Hematopoietic multipotent progenitor cell treated with erythropoietin and hydrocortisone succinate and interleukin-3 and kit ligand, for 17 days (in vitro differentiated cells): Measurements from ENCODE around the gene EPAS1.

Source experiments
- DNase-seq: peaks from one replicate; pipeline ENCODE4 v3.0.0-alpha.2; 2015; ENCODE audit warnings: low spot score

The EPAS1 gene

GRCh38 chr2:46410273-46411244 lies 113.4 kb downstream of the EPAS1 start:
- no peak for DNase-seq

- DNase-seq: no peak
Measured at GRCh38 chr2:46411245-46411641, 114.0 kb downstream of the EPAS1 start.

GRCh38 chr2:46411985-46412384 lies 114.8 kb downstream of the EPAS1 start:
- no peak for DNase-seq

DNA sequence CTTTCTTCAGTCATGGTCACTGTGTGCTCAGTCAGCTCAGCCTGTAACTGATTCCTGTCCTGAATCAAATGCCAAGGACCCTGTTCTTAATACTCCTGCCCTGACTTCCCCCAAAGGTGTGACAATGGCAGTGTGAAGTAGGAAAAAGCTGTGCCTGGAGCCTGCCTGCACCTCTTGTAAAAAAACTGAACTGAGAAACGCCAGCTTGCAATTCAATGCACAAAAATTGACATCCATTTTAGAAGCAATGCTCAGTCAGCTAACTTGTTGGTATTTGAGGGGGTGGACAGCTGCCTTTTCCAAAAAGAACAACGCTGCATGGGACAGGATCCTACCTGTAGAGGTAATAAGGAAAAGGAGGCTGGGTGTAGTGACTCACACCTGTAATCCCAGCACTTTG lies 115.9 kb downstream of the EPAS1 start:
- DNase-seq: no peak

DNA sequence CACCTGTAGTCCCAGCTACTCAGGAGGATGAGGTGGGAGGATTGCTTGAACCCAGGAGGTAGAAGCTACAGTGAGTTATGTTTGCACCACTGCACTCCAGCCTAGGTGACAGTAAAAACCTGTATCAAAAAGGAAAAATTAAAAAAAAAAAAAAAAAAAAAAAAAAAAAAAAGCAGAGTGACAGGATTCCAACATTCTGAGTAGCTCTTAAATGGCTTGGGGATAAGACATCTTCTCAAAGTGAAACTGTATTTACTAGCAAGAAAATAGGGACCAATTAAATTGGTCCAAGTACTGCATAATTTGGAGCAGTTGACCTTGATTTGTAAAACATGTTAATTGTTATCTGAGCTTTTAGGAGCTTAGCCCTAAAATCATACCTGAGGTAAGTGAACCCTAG lies 116.4 kb downstream of the EPAS1 start:
- no peak for DNase-seq

- no peak for DNase-seq
Measured at GRCh38 chr2:46414701-46415100, 117.5 kb downstream of the EPAS1 start.

DNA sequence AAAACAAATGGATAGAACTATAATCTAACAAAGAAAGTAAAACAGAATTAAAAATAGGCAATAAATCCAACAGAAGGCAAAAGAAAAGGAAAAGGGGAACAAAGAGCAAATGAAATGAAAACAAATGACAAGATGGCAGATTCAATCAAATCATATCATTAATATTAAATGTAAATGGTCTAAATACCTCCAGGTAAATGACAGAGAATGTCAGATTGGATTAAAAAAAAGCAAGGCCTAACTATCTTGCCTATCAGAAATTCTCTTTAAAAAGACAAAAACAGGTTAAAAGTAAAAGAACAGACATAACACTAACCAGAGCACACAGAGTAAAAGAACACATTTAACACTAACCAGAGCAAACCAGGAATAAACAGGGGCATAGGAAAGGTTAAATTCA lies 119.1 kb downstream of the EPAS1 start:
- no peak for DNase-seq

GRCh38 chr2:46416739-46417403 lies 119.7 kb downstream of the EPAS1 start:
- DNase-seq: no peak

DNA sequence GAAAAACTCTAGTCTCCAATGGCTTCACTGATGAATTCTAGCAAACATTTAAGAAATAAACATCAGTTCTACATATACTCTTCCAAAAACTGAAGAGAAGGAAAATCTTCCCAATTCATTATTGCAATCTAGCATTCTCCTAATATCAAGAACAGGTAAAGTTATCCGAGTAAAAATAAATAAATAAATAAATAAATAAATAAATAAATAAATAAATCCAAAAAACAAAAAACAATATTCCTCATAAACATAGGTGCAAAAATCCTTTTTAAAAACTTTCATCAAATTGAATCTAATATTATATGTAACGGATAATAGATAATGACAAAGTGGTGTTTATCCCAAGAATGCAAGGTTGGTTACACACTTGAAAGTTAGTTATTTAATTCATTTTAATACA lies 123.7 kb downstream of the EPAS1 start:
- no peak for DNase-seq

DNA sequence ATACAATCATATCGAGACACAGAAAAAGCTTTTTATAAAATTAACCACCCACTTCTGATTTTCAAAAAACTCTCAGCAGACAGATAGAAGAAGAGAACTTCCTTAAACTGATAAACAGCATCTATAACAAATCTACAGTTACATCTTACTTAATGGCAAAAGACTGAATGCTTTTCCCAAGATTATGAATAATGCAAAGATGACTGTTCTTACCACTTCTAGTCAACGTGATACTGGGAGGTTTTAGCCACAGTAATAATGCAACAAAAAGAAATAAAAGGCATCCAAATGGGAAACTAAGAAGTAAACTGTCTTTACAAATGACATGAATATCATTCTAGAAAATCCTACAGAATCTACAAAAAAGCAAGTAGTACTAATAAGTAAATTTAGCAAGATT lies 124.2 kb downstream of the EPAS1 start:
- no peak for DNase-seq

DNA sequence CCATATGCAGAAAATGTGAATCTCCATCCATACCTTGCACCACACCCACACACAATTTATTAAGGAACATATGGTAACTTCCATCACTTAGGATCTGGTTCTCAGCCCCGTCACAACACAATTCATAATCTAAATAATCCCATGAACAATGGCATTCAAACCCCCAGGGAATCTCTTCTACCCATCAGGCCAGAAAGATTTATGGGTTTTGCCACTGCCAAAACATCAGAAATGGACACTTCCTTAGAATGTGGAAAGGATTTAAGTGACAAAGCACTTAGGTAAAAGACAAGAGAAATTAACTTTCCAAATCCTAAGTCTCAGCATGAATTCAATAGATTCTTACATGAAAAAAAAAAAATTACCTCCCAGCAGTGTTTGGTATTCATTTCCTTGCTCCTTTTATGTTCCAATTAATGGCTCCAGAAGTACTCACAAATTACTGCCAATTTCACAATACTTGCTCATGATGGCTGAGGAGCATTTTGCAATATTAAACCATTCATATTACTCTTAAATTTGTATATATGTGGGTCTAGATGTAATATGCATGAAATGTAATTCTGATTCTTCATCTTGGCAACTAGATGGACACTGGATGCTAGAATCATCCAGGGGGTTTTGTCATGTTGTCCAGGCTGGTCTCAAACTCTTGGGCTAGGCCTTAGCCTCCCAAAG lies 125.6 kb downstream of the EPAS1 start:
- no peak for DNase-seq

DNA sequence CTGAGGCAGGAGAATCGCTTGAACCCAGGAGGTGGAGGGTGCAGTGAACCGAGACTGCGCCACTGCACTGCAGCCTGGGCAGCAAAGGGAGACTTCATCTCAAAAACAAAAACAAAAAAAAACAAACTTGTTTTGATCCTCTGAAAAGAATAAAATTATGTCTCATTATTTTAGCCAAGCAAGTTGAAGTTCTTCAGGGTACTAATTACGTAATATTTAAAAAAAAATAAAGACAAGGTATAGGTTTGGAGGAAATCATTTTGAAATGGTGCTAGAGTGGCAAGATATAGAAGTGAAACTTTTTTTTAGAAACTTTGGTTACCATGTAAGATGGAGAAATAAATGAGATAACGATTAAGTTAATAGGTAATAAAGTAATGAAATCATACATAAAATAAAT lies 127.7 kb downstream of the EPAS1 start:
- no peak for DNase-seq

- DNase-seq: no peak
Measured at GRCh38 chr2:46428911-46429436, 131.8 kb downstream of the EPAS1 start.

GRCh38 chr2:46430413-46430812 lies 133.2 kb downstream of the EPAS1 start:
- DNase-seq: no peak

- no peak for DNase-seq
Measured at GRCh38 chr2:46430992-46431391, 133.8 kb downstream of the EPAS1 start.

GRCh38 chr2:46431481-46432235 lies 134.5 kb downstream of the EPAS1 start:
- DNase-seq: no peak

DNA sequence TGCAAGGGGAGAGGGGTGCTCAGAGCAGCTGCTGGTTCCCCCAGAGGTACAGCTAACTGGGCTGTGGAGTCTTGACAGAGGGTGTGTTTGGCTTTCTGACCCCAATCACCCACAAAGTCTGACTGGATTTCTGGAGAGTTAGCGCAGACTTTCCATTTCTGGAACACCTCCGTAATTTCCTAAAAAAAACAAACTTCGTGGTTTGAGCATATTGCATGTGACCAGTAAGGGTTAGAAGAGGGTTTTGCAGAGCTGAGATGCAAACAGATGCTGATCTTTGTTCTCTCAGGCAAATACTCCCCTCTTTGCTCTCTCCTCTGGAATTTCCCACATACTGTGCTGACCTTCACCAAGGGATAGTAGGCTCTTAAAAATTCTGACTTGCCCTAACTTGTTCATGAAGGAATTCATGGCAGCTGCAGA lies 137.7 kb downstream of the EPAS1 start:
- no peak for DNase-seq

GRCh38 chr2:46435353-46435752 lies 138.1 kb downstream of the EPAS1 start:
- DNase-seq: no peak

GRCh38 chr2:46435796-46436360 lies 138.7 kb downstream of the EPAS1 start:
- DNase-seq: no peak
